GM19468 (cell line): Measurements from ENCODE around the gene FNDC4.

Source experiments
- ATAC-seq: cut with Tn5 transposase; IDR thresholded peaks from one replicate; pipeline ENCODE4 v1.9.1; 2021; ENCODE audit warnings: mild to moderate bottlenecking, moderate library complexity, moderate number of reproducible peaks; ENCODE audit not compliant: unreplicated experiment; ENCODE audit errors: extremely low read depth

The FNDC4 gene

DNA sequence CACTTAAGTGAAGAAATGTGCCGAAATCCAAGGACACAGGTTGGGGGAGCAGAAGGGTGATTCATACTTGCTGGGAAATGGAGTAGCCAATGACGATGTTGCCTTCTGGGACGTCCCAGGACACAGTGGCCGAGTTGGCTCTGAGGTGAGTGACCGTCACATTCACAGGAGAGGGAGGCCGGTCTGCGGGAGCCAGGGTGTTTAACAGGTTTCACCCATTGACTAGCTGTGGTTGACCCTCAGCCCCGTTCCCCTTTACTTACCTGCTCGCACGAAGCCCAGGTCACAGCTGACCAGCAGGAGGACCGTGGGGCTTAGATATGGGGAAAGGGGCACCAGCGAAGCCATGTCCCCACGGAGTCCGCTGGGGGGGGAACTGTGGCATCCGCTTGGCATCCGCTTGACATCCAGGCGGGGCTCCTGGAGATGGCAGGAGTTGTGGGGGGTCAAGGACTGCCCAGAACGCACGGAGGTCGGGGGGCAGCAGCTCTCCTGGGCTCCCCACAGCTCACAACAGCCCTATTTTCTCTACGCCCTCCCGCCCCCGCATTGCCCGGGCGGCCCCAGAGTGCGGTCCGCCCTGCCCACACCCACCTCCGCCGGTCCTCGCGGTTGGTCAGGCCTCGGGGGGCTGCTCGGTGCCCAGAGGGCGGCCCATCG, 586 bp downstream of the FNDC4 start:
- ATAC-seq: no peak

DNA sequence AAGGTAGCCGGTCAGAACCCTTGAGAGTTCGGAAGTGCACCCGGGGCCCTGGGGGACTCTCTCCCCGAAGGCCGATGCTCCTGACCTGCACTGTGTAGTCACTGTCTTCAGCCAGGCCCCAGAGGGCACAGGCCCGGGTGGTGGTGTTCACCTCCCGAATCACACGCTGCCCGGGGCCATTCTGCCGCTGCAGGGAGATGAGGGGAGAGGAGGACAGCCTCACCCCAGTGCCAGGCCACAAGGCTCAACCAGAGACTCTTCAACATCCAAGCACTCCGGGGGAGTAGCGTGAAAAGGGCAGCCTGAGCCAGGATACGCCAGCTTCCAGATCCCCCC, 1.1 kb downstream of the FNDC4 start:
- no peak for ATAC-seq

DNA sequence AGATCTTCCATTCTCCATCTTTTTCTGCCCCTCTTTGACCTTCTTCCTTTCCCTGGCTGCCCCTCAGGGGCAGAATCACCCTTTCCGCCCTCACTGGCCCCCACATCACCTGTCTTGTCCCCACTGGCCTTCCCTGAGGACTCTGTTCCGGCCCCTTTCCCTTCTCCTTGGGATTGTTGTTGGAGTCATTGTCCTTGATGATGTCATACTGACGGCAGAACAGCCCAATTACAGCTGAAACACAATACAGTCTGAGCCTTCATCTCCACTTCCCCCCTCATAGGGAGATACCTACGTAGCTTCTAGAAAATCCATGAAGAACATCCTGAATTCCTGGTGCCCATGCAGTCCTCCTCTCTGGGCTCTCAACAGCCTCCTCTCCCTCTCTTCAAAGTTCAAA, 2.4 kb downstream of the FNDC4 start:
- ATAC-seq: no peak

DNA sequence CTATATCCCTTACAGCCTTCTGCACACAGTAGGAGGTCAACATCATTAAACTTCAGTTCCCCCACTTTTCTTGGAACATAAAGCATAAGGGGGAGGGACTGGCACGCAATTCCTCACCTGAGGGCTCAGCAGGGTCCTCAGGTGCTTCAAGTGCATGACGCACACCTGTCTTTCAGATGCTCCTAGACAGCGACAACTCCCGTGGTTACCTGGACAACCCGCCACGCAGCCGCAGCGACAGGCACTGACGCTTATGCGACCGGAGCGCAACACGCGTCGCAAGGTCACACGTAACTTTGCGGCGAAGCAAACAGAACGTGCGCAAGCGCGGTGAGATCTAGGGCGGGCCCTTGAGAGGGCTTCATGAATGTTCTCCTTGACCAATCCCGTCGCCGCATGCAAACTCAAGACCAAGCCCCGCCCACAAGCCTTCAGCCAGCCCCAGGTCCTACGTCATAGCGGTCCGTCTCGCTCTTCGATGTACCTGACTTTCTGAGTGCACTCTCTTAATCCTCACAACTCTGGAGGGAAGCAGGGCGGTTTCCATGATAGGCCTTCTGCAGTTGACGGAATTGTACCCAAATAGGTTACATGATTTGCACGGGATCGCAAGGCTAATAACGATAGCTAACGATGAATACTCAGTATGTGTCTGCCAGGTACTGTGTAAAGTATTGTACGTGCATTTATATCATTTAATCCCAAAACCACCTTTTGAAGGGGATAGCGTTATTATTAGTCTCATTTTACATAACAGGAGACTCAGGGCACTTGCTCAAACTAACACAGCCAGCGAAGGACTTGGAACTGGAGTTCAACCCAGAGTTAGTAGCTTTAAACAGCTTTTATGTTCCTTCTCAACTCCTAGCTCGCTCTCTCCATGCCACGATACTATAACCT, 5.3 kb downstream of the FNDC4 start, which contains the start of gene IFT172:
TSS of gene IFT172 (minus strand) at position 246 of the 900 bp plus-strand sequence. CDS start at position 156, 90 bp downstream.
- ATAC-seq: peak; percentile 89

- ATAC-seq: no peak
These were observed 5.9 kb downstream of the FNDC4 start for GRCh38 chr2:27489118-27489497.

DNA sequence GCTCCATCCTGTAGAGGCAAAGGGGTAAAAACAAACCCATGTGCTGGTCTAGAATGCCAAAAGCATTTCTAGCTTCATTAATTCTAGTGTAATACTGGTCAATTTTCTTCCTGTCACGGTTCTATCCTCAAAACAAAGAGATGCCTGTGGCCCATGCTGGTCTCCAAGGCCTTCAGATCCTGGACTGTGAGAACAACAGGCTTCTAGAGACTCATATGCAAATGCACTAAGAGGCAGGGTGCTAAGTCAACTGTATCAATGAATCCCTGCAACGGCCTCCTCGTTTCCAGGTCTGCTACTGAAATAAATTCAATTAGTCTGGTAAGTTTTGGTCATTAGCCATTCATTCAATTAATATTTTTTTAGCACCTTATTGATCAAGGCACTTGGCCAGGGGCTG, 9.5 kb downstream of the FNDC4 start:
- no peak for ATAC-seq

DNA sequence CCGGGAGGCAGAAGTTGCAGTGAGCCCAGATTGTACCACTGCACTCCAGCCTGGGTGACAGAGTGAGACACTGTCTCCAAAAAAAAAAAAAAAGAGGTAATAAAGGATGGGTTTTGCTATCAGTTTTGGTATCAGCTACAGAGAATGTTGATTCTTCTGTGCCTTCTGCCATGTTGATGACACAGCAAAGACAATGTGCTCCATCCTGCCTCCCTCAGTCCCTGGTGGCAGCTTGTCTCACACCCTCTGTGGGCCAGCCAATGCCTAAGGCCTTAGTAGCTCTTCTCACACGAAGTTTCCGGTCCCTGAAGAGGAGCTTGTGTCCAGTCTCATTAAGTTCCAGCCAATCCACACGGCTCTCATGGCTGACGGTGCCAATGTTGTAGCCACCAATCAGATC, 23.0 kb downstream of the FNDC4 start:
- ATAC-seq: no peak

GRCh38 chr2:27464443-27464842, 30.6 kb downstream of the FNDC4 start:
- ATAC-seq: no peak

- no peak for ATAC-seq
These were observed 33.9 kb downstream of the FNDC4 start for GRCh38 chr2:27461118-27461517.

GRCh38 chr2:27453968-27454367, 41.0 kb downstream of the FNDC4 start:
- no peak for ATAC-seq

- ATAC-seq: no peak
These were observed 43.9 kb downstream of the FNDC4 start for GRCh38 chr2:27451095-27451494.

- no peak for ATAC-seq
These were observed 46.6 kb downstream of the FNDC4 start for GRCh38 chr2:27448381-27448780.

GRCh38 chr2:27446057-27446456, 48.9 kb downstream of the FNDC4 start:
- ATAC-seq: no peak

GRCh38 chr2:27445615-27446014, 49.4 kb downstream of the FNDC4 start:
- ATAC-seq: no peak

DNA sequence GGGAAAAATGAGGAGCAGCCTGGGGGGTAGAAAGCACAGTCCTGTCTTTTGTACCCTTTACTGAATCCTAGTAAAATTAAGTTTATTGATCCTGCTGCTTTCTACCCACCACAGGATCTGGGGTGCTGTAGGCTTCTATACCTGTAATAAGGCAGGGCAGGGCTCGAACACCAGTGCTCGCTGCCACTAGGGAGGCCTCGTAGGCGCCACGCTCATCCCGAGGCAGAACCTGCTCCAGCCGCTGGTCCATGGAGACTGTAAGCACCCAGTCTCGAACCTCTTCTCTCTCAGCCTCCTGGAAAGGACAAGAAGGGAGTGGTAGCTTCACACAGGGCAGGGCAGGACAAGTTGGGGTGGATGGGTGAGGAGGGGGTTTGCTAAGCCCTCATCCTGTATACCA, 49.8 kb downstream of the FNDC4 start:
- ATAC-seq: no peak

DNA sequence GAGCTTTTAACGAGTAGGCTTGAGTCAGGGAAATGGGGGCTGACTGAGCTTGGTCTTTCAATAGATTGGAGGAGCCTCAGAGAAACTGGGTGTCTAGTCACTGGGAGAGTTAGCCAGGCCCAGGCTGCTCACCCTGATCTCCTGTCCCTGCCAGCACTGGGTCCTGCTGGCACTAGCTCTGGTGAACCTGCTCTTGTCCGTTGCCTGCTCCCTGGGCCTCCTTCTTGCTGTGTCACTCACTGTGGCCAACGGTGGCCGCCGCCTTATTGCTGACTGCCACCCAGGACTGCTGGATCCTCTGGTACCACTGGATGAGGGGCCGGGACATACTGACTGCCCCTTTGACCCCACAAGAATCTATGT, 52.1 kb downstream of the FNDC4 start:
- no peak for ATAC-seq

DNA sequence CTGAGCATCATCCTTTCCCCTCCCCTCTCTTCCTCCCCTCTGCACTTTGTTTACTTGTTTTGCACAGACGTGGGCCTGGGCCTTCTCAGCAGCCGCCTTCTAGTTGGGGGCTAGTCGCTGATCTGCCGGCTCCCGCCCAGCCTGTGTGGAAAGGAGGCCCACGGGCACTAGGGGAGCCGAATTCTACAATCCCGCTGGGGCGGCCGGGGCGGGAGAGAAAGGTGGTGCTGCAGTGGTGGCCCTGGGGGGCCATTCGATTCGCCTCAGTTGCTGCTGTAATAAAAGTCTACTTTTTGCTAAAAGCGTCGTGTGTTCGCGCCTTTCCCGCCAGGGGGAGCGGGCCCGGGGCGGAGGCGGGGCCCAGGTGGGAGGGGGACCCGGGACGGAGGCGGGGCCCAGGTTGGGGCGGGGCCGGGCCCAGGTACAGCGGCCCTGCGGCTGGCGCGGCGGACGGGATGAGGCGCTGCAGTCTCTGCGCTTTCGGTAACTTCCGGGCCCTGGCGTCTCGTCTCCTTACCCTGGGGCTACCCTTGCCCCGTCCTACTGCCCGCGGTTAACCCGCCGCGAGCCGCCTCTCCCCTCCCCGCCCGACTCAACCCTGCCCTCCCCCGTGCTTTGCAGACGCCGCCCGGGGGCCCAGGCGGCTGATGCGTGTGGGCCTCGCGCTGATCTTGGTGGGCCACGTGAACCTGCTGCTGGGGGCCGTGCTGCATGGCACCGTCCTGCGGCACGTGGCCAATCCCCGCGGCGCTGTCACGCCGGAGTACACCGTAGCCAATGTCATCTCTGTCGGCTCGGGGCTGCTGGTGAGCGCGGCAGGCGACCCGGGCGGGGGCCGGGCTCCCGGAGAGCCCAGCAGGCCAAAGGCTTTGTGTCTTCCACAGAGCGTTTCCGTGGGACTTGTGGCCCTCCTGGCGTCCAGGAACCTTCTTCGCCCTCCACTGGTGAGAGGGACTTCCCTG, 52.8 kb downstream of the FNDC4 start, which contains the start of gene KRTCAP3:
TSS of gene KRTCAP3 (plus strand) at position 424 of the 962 bp plus-strand sequence. CDS start at position 456, 32 bp downstream.
- no peak for ATAC-seq
